HepG2 (cell line): Measurements from ENCODE around the gene NCS1. TPM values are rescaled to one million over a fixed set of nuclear protein-coding genes. Genes with fewer than 3 reads are reported as not detected.

Experiments
- ATAC-seq: fragments of 200-7000 bp; cut with Tn5 transposase; 3 replicates; pipeline ENCODE4 v1.9.1; 2020; ENCODE audit warnings: mild to moderate bottlenecking, moderate library complexity
- BruUV-seq: library from RNA; stranded (reverse); fragments of 400-500 nt; replicated peaks from 2 replicates; lab custom pipeline; 2021; lab: Mats Ljungman, UMichigan
- CTCF ChIA-PET: fragments of 300-600 bp; formaldehyde crosslinking; extraction: SDS; loops from one replicate; lab custom pipeline; 2021; ENCODE audit warnings: low total read pairs, inconsistent platforms, low intra/inter-chr PET ratio; lab: Yijun Ruan, JAX
- POLR2A ChIA-PET: fragments of 350-600 bp; sonication (Branson Sonifier 250); formaldehyde crosslinking; loops from one replicate; lab custom pipeline; 2020; ENCODE audit warnings: antibody characterized with exemption, inconsistent platforms; lab: Yijun Ruan, JAX
- DNase-seq: peaks from one replicate; pipeline ENCODE4 v3.0.0-alpha.2; 2015; ENCODE audit warnings: low spot score
- FAIRE-seq: peaks from 3 replicates; lab custom pipeline; 2011; peaks lifted over from hg19 to GRCh38; lab: Jason Lieb, UNC
- H2AFZ ChIP-seq: one replicate; pipeline ENCODE4 v1.6.1; 2011; ENCODE audit warnings: low read length, inconsistent platforms
- H3K27ac ChIP-seq: fragments of 300-600 bp; 3 replicates; pipeline ENCODE4 v1.8.0; 2011; ENCODE audit warnings: mixed run types, mild to moderate bottlenecking, mixed read lengths, low read length, inconsistent platforms; ENCODE audit not compliant: insufficient read depth; ENCODE audit errors: extremely low read length
- H3K27me3 ChIP-seq, 2 experiments: fragments of 200-600 bp in 1 of 2; 2 replicates in 1 of 2; 3 replicates in 1 of 2; pipeline versions ENCODE4 v1.6.0 to v1.8.0; 2011; ENCODE audit warnings: low read length in 2 of 2, mild to moderate bottlenecking in 2 of 2, moderate library complexity in 2 of 2, inconsistent platforms in 1 of 2; ENCODE audit not compliant: insufficient read depth in 2 of 2, control insufficient read depth in 1 of 2
- H3K36me3 ChIP-seq, 2 experiments: fragments of 200-600 bp in 1 of 2; replicated peaks in 1 of 2; 2 replicates in 1 of 2; 3 replicates in 1 of 2; pipeline versions ENCODE4 v1.5.1 to v1.8.0; 2011; ENCODE audit warnings: low read length in 2 of 2, inconsistent platforms in 1 of 2; ENCODE audit not compliant: insufficient read depth in 2 of 2, control insufficient read depth in 1 of 2
- H3K4me1 ChIP-seq: 2 replicates; pipeline ENCODE4 v1.5.1; 2012; ENCODE audit warnings: low read length, inconsistent platforms; ENCODE audit not compliant: insufficient read depth
- H3K4me2 ChIP-seq: 2 replicates; pipeline ENCODE4 v1.6.0; 2011; ENCODE audit warnings: low read depth, low read length, inconsistent platforms
- H3K4me3 ChIP-seq, 3 experiments: fragments of 200-600 bp in 1 of 3; sonication (generic), shearing (Covaris generic) in 1 of 3; replicated peaks in 1 of 3; 2 replicates each; pipeline ENCODE4 v1.5.1; 2011 to 2016; ENCODE audit warnings: low read length in 3 of 3, inconsistent platforms in 2 of 3, low read depth in 2 of 3, mild to moderate bottlenecking in 2 of 3, control low read depth in 1 of 3, mixed read lengths in 1 of 3; ENCODE audit not compliant: insufficient read depth in 1 of 3
- H3K79me2 ChIP-seq: one replicate; pipeline ENCODE4 v1.6.1; 2011; ENCODE audit warnings: low read length, inconsistent platforms; ENCODE audit not compliant: insufficient read depth
- H3K9ac ChIP-seq: 2 replicates; pipeline ENCODE4 v1.6.0; 2011; ENCODE audit warnings: mild to moderate bottlenecking, low read depth, low read length, inconsistent platforms; ENCODE audit not compliant: insufficient read depth
- H3K9me3 ChIP-seq: 2 replicates; pipeline ENCODE4 v1.5.1; 2012; ENCODE audit warnings: mild to moderate bottlenecking, low read length
- H4K20me1 ChIP-seq: 2 replicates; pipeline ENCODE4 v1.6.0; 2011; ENCODE audit warnings: inconsistent platforms, mild to moderate bottlenecking, low read length, moderate library complexity; ENCODE audit not compliant: insufficient read depth
- CBFB ChIP-seq: sonication (generic); formaldehyde crosslinking; IDR thresholded peaks from 2 replicates; pipeline ENCODE4 v1.4.0; 2020; ENCODE audit warnings: missing genetic modification reagents
- FOSL2 ChIP-seq: sonication (generic); formaldehyde crosslinking; IDR thresholded peaks from 2 replicates; pipeline ENCODE4 v1.4.0; 2020; ENCODE audit warnings: missing genetic modification reagents
- MAFK ChIP-seq, 2 experiments: IDR thresholded peaks in 1 of 2; conservative IDR thresholded peaks in 1 of 2; 2 replicates each; pipeline ENCODE4 v1.6.1; 2011; ENCODE audit warnings: improper control_type of control experiment in 2 of 2, low read length in 2 of 2
- PAWR ChIP-seq: sonication (generic); formaldehyde crosslinking; IDR thresholded peaks from 2 replicates; pipeline ENCODE4 v1.4.0; 2020; ENCODE audit warnings: missing genetic modification reagents, mild to moderate bottlenecking, borderline replicate concordance
- RXRB ChIP-seq: IDR thresholded peaks from 2 replicates; pipeline ENCODE4 v1.6.1; 2016; ENCODE audit warnings: borderline replicate concordance, missing genetic modification reagents, missing compliant biosample characterization
- SIX1 ChIP-seq: sonication (generic); formaldehyde crosslinking; IDR thresholded peaks from 2 replicates; pipeline ENCODE4 v1.4.0; 2020; ENCODE audit warnings: missing genetic modification reagents, borderline replicate concordance
- SNAPC2 ChIP-seq: sonication (generic); formaldehyde crosslinking; IDR thresholded peaks from 2 replicates; pipeline ENCODE4 v1.8.1; 2022; ENCODE audit warnings: mild to moderate bottlenecking, missing genetic modification reagents
- ZNF674 ChIP-seq: sonication (generic); formaldehyde crosslinking; IDR thresholded peaks from 2 replicates; pipeline ENCODE4 v1.5.0; 2020; ENCODE audit warnings: low read depth, mild to moderate bottlenecking, missing genetic modification reagents
- ZNF709 ChIP-seq: sonication (generic); formaldehyde crosslinking; IDR thresholded peaks from 2 replicates; pipeline ENCODE4 v1.5.0; 2020; ENCODE audit warnings: mild to moderate bottlenecking, missing genetic modification reagents
- ZSCAN25 ChIP-seq: sonication (generic); formaldehyde crosslinking; IDR thresholded peaks from 2 replicates; pipeline ENCODE4 v1.8.0; 2022; ENCODE audit warnings: mild to moderate bottlenecking, missing genetic modification reagents
- WGBS: methylation state at CpG from one replicate; pipeline ENCODE4 v1.1.6; 2017; ENCODE audit warnings: low lambda C conversion rate; 5-methylcytosine and 5-hydroxymethylcytosine counted together
- in situ Hi-C: cut with HindIII; loops from 2 replicates; pipeline ENCODE4 v1.10.0; 2017; ENCODE audit warnings: low pct_unique_long_range_greater_than_20kb; ENCODE audit not compliant: extremely low pct_ligation_motif_present
- intact Hi-C: fragments of 100-400 bp; cut with micrococcal nuclease; formaldehyde crosslinking; loops from one replicate; pipeline ENCODE4 v1.10.0; 2022; ENCODE audit not compliant: unreplicated experiment
- polyA plus RNA-seq, 8 experiments: library from polyadenylated mRNA; depleted of rRNA in 3 of 8; stranded (reverse) in 7 of 8; unstranded in 1 of 8; fragments of >200 nt; fragmentation: Illumina TruSeq in 4 of 8; extraction: Trizol in 4 of 8; gene quantifications; 2 replicates each; pipeline versions ENCODE4 v1.2.1 to v1.2.3, GENCODE V29; 2011 to 2016; ENCODE audit warnings: low read depth in 4 of 8, missing spikeins in 1 of 8, mixed read lengths in 1 of 8; ENCODE audit not compliant: insufficient read depth in 1 of 8
- total RNA-seq, 5 experiments: library from RNA; depleted of rRNA; stranded (reverse); fragments of >200 nt; fragmentation: Illumina TruSeq; extraction: Trizol; gene quantifications; 2 replicates each; pipeline ENCODE4 v1.2.3, GENCODE V29; 2016; ENCODE audit warnings: low read depth in 1 of 5
- TF ChIP-seq, protein P1 (sequence below): sonication (generic); formaldehyde crosslinking; IDR thresholded peaks from 2 replicates; pipeline ENCODE4 v1.4.0; 2020; ENCODE audit warnings: mild to moderate bottlenecking, missing genetic modification reagents
- TF ChIP-seq, protein P2 (sequence below): sonication (generic); formaldehyde crosslinking; IDR thresholded peaks from 2 replicates; pipeline ENCODE4 v1.8.1; 2023; ENCODE audit warnings: missing genetic modification reagents, inconsistent platforms, borderline replicate concordance
- TF ChIP-seq, protein P3 (sequence below): sonication (generic); formaldehyde crosslinking; IDR thresholded peaks from 2 replicates; pipeline ENCODE4 v1.5.1; 2020; ENCODE audit warnings: mild to moderate bottlenecking, missing genetic modification reagents, moderate library complexity
- TF ChIP-seq, protein P4 (sequence below): sonication (generic); formaldehyde crosslinking; IDR thresholded peaks from 2 replicates; pipeline ENCODE4 v1.5.0; 2020; ENCODE audit warnings: mild to moderate bottlenecking, missing genetic modification reagents, moderate library complexity

The NCS1 gene
- total and polyA plus RNA-seq, 2 of the 13 experiments (the other 11 are each of a cell fraction or from before 2014, with no cell fraction given): 4.7 to 6.1 TPM

DNA sequence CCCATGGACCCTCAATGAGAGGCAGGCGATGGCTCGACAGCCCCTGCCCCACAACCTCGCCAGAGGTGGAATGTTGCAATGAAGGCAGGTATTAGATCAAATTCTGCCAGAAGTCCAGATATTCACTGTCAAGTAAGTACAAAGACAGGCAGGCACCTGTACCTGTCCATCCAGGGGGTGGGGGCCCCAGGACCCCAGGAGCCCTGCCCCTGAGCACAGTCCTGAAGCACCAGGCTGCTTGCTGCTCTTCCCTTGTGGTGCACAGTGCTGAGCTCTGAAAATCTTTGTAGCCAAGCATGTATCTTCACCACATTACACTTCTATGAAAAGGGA lies 67.1 kb downstream of the NCS1 start (continued):
- TF ChIP-seq, protein P1, sequence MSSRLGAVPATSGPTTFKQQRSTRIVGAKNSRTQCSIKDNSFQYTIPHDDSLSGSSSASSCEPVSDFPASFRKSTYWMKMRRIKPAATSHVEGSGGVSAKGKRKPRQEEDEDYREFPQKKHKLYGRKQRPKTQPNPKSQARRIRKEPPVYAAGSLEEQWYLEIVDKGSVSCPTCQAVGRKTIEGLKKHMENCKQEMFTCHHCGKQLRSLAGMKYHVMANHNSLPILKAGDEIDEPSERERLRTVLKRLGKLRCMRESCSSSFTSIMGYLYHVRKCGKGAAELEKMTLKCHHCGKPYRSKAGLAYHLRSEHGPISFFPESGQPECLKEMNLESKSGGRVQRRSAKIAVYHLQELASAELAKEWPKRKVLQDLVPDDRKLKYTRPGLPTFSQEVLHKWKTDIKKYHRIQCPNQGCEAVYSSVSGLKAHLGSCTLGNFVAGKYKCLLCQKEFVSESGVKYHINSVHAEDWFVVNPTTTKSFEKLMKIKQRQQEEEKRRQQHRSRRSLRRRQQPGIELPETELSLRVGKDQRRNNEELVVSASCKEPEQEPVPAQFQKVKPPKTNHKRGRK: no peak
- TF ChIP-seq RXRB (CRISPR knock-in tag): no peak
- TF ChIP-seq ZNF674: no peak
- no peak for TF ChIP-seq SIX1 (CRISPR knock-in tag)
- TF ChIP-seq, all 625 proteins: peak for 0

DNA sequence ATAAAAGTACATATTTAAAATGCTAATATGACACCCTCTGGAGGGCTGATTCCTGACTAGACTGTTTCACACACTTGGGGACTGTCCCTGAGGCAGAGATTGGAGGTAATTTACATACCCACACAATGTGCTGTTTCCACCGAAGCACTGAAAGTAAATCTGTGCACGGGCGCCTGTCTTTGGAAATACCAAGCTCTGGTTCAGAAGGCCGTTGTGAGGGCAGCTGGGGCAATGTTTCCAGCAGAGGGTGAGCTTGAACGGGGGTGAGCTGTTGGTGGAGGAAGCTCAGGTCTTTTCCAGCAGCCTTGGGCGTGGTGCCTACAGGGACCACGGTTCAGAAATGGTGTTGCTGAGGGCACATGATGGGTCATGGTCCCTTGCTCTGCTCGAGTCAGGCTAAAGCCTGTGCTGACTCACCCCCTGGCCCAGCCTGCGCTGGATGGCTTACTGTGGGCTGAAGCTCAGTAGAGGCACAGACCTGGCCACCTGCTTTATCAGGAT lies 67.6 kb downstream of the NCS1 start:
- no peak overlapping the region for H3K9ac ChIP-seq
- peak overlapping the region in 1 of 3 experiments; percentile 50; a peak in 1 of 6 replicates for H3K4me3 ChIP-seq
- H3K36me3 ChIP-seq: no peaks in the 10 kb centered on the region
- no peaks in the 10 kb centered on the region for H3K79me2 ChIP-seq
- ChIA-PET CTCF (no interaction called here), POLR2A (no interaction called here)
- in situ Hi-C loops (loop anchor here (5.0 kb wide), 1 partner anchor 127 kb away; no protein-coding TSS in a partner anchor), intact Hi-C loops (no loop called here)
- FAIRE-seq: no peak
- WGBS: 7% methylated on average over 6 of the region's 9 CpGs
- H2AFZ ChIP-seq: peak overlapping the region; percentile 39
- ATAC-seq: peak; percentile 39
- BruUV-seq: no TSS peak
- peak overlapping the region; percentile 75 for H3K4me2 ChIP-seq
- peaks cover 0 to 4% of the 10 kb centered on the region in 2 experiments; a peak in 2 of 5 replicates for H3K27me3 ChIP-seq
- H3K9me3 ChIP-seq: no peaks in the 10 kb centered on the region
- no peaks in the 10 kb centered on the region for H4K20me1 ChIP-seq
- no peak overlapping the region for H3K27ac ChIP-seq
- H3K4me1 ChIP-seq: peaks cover 49% of the 10 kb centered on the region
- no peak for DNase-seq
- TF ChIP-seq MAFK (conservative IDR thresholded peaks at IDR 0.05 in 1 of 2, IDR thresholded peaks at IDR 0.05 in 1 of 2; ENCODE audit: low read length in 2 of 2) (0 out of 4 replicates have a peak, but pooled peaks of 1 of the 2 experiments have one; percentile 6), PAWR (no peak), FOSL2 (CRISPR knock-in tag) (peak; percentile 60; the same call in 1 of the 2 replicates), SNAPC2 (CRISPR knock-in tag) (no peak), ZNF709 (CRISPR knock-in tag) (no peak), ZSCAN25 (CRISPR knock-in tag) (no peak), CBFB (CRISPR knock-in tag) (no peak)
- TF ChIP-seq, protein P2, sequence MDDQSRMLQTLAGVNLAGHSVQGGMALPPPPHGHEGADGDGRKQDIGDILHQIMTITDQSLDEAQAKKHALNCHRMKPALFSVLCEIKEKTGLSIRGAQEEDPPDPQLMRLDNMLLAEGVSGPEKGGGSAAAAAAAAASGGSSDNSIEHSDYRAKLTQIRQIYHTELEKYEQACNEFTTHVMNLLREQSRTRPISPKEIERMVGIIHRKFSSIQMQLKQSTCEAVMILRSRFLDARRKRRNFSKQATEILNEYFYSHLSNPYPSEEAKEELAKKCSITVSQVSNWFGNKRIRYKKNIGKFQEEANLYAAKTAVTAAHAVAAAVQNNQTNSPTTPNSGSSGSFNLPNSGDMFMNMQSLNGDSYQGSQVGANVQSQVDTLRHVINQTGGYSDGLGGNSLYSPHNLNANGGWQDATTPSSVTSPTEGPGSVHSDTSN: no peak
- TF ChIP-seq, protein P3, sequence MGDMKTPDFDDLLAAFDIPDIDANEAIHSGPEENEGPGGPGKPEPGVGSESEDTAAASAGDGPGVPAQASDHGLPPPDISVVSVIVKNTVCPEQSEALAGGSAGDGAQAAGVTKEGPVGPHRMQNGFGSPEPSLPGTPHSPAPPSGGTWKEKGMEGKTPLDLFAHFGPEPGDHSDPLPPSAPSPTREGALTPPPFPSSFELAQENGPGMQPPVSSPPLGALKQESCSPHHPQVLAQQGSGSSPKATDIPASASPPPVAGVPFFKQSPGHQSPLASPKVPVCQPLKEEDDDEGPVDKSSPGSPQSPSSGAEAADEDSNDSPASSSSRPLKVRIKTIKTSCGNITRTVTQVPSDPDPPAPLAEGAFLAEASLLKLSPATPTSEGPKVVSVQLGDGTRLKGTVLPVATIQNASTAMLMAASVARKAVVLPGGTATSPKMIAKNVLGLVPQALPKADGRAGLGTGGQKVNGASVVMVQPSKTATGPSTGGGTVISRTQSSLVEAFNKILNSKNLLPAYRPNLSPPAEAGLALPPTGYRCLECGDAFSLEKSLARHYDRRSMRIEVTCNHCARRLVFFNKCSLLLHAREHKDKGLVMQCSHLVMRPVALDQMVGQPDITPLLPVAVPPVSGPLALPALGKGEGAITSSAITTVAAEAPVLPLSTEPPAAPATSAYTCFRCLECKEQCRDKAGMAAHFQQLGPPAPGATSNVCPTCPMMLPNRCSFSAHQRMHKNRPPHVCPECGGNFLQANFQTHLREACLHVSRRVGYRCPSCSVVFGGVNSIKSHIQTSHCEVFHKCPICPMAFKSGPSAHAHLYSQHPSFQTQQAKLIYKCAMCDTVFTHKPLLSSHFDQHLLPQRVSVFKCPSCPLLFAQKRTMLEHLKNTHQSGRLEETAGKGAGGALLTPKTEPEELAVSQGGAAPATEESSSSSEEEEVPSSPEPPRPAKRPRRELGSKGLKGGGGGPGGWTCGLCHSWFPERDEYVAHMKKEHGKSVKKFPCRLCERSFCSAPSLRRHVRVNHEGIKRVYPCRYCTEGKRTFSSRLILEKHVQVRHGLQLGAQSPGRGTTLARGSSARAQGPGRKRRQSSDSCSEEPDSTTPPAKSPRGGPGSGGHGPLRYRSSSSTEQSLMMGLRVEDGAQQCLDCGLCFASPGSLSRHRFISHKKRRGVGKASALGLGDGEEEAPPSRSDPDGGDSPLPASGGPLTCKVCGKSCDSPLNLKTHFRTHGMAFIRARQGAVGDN: peak; percentile 35; the same call in 1 of the 2 replicates
- TF ChIP-seq, protein P4, sequence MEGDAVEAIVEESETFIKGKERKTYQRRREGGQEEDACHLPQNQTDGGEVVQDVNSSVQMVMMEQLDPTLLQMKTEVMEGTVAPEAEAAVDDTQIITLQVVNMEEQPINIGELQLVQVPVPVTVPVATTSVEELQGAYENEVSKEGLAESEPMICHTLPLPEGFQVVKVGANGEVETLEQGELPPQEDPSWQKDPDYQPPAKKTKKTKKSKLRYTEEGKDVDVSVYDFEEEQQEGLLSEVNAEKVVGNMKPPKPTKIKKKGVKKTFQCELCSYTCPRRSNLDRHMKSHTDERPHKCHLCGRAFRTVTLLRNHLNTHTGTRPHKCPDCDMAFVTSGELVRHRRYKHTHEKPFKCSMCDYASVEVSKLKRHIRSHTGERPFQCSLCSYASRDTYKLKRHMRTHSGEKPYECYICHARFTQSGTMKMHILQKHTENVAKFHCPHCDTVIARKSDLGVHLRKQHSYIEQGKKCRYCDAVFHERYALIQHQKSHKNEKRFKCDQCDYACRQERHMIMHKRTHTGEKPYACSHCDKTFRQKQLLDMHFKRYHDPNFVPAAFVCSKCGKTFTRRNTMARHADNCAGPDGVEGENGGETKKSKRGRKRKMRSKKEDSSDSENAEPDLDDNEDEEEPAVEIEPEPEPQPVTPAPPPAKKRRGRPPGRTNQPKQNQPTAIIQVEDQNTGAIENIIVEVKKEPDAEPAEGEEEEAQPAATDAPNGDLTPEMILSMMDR (CRISPR knock-in tag): peak; percentile 43
